EH (cell line): ENCODE measurements around the gene POU3F3.
A peak's percentile ranks its signal among the peaks of the same experiment; 100 is the strongest.

Experiments
- DNase-seq: peaks from one replicate; pipeline ENCODE4 v3.0.0-alpha.2; 2015; ENCODE audit warnings: low read depth

The POU3F3 gene

DNA sequence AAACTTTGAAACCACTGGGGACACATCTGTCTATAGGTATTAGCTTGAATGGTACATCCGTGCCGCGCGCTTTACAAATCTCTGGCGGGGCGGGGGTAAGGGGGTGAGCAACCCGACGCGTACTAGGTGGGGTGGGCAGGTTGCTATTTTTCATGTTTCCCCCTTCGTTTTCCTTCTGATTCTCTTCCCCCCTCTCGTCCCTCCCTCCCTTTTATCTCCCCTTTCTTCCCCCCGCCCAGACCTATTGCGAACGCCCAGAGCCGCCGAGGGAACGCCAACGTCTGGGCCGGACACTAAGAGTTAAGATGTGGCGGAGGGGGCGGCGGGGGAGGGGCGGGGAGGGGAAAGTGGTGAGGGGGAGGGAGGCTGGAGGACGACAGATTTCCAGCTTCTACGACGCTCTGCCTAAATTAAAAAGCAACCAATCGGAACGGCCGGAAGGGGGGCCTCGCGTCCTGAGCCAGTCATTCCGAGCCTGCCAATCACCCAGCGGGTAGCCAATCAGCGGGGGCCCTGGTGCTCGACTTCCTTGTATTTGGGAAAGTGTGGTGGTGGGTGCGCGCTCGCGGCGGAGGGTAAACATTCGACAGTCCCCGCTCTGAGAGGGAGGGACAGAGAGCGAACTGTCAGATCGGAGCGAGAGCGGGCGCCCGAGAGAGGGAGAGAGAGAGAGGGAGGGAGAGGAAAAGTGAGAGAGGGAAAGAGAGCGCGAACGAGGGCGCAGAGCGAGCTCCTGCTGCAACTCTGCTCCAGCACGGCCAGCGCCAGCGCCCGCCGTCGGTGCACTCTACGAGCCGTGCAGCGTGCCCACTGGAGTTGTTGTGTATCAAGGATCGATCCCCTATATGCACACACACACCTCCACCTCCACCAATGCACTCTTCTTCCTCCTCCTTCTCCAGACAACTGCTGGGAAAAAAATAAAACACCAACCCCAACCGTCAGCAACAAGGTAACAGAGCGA, at the start of gene POU3F3:
POU3F3 (plus strand) TSS at position 582 of the 964 bp plus-strand sequence. CDS start 1,396 bp downstream, outside the sequence.
- peak; percentile 9 for DNase-seq

DNA sequence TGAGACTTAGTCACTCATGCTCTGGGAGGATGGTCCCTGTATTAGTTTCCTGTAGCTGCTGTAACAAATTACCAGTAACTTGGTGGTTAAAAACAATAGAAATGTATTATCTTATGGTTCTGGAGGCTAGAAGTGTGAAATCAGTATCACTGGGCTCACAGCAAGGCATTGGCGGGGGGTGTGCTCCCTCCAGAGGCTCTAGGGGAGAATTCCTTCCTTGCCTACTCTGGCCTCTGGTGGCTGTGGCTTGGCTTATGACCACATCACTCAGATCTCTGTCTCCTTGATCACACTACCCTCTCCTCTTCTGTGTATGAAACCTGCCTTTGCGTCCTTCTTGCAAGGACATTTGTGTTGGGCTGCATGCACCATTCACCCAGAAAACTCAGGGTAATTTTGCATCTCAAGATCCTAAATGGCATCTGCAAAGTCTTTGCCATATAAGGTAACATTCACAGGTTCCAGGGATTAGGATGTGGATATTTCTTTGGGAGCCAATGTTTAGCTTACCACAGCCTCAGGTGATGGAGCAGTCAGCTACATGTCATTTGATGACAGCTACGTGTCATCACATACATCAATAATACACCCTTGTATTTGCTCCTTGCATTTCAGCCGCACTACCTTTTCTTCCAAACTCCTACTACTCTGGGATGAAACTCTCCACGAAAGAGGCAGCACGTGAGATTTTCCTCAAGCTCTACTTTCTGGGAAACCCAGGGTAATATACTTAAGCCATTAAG, 49.6 kb upstream of the POU3F3 start:
- no peak for DNase-seq

DNA sequence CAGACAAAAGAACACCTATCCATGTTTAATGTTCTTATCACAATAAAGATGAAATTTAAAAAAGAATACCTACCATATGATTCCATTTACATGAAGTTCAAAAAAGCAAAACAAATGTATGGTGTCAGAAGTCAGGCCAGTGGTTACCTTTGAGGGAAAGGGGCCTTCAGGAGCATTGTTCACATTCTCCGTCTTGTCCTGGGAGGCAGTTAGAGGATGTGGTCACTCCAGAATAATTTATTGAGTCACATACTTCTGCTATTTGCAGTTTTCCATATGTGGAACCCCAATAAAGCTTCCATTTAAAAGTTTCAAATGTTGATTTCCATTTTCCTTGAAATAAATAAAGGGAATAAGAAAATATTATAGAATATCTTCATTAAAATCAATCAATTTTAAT, 41.6 kb upstream of the POU3F3 start:
- DNase-seq, result no peak

DNA sequence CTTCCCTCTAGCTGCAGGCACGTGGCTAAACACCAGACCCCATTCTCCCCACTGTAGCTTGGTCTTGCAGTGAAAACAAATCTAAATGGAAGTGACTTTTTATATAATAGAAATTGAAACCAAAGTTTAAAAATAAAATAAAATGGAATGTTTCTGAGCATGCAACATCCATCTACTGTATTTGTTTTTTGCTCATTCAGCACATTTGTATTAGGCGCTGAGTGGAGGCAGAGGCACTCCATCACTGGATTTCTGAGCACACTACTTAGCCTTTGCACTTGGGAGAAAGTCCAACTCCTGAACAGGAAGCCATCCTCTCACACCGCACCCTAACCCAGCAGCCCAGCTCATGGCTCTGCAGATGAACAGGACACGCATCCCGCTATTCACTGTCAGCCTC, 37.8 kb upstream of the POU3F3 start:
- no peak for DNase-seq

DNA sequence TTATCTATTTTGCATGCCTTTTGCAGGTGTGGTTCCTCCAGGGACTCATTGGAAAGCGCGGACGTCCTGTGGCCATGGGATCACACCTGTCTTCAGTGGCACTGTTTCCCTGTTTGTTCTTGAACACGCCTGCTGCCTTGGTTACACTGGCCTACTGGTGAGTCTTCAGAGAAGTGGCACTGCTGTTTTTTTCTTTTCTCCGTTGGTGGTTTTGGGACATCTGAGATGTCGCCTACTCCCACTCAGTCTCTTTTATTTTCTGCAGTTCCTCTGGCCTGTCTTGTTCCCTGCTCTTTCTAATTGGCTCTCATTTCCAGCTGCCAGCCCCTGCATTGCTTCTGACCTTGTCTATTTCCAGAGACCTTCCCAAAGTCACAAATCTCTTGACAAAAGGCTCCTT, 35.7 kb upstream of the POU3F3 start:
- no peak for DNase-seq

DNA sequence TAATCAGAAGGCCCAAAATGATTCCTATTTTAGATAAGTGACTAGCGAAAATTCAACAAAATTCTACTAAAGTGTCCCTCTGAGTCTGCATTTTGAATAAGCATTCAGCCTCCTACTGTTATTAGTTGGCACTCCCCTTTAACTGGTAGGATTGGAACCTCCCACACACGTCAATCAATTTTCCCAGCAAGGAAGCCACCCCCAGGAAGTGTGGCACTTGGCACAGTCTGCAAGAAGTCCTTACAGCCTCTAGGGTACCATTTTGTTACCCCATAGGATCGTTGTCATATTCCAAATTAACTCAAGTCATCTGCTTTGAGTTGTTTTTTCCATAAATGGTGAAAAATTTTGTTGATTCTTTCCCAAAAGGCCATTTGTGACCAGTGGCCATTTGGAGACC, 33.8 kb upstream of the POU3F3 start:
- no peak for DNase-seq

DNA sequence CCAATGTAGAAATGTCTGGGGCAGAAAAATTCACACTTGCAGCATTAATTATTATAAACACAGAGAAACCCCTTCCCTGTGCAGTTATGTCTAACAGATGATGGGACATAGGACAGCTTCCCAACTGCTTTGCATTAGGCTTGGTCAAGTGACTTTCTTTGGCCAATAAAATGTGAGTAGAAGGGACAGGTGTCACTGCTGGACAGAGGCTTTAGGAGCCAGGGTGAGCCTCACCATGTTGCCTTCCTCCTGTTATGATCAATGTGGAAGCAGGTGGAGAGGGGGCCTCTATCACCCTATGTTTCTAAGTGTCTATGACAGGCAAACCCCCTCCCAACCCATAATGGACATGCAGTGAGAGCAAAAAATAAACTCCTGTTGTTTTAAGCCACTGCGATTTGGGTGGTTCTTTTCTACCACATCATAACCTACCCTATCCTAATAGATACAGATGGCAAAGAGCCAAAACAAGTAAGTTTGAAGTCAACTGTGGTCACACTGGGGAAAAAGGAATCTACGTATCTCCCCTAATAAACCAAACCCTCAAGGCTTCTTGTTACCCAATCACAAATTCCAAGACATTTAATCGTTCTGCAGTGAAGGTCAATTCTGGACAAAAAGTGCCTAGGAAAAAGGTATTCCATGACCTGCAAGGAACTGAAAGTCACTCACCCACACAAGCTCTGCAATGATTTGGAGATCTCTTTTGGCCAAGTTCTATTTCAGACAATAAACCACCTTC, 28.6 kb upstream of the POU3F3 start:
- peak; percentile 3 for DNase-seq

DNA sequence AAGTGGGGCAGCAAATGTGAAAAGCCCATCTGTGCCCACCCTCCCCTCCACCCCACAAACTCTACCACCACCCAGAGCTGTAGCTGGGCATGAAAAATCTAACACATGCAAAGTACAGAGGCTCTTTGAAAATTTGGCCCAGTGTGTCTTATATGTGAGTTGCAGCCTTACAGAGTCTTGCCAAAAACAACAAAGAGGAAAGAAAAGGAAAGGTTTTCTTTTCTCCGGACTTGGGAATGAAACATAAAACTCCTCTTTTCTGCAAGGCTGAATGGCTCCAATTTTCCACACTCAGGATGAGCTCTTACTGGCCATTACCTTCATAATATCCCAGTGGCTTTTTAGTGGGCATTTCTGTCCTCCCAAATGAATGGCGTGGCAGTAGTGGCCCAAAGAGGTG, 27.9 kb upstream of the POU3F3 start:
- DNase-seq, result no peak

DNA sequence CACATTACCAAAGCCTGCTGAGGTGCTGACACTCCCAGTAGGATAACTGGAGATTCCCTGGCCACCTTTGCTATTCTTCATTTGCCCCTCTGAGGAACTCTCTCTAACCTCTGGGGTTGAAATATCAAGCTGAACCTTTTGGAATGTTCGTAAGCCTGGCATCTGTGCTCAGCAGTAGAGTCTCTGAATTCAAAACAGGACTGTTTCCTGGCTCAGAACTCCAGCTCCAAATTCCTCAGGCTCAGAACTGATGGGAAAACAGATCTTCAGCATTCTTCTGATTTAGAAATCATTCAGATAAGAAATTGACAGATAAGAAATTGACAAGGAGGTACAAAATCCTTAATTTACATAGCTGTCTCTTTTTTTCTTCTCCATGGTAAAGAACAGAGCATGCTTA, 22.2 kb upstream of the POU3F3 start:
- no peak for DNase-seq

DNA sequence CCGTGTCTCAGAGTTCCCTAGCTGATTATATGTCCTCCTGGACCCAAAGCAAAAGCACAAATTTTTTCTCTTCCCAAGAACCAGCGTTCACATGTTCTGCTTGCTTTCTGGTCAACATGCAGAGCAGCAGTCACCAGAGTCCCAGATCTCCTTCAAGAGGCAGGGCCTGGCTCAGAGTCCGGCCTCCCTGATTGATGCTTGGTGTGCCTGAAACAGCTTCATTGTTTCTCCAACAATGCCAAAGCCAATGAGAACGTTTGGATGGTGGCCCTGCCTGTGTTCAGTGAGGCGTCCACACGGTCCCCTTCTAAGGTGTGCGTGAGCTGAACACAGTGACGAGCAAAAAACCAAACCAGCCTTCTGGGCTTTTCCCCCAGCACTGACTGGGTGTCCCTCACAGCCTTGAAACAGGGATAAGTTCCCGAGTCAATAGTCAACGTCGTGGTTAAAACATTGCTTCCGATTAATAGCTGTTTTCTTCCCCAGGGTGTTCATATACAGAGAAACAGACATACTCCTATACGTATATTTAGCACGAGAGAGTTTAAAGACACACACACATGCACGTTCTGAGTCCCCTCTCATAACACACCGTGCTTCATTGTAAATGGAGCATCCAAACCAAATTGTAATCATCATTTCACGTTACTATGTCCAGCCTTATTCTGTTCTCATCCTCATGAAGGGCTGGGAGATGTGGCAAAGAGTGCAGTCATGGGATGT, 19.3 kb upstream of the POU3F3 start:
- no peak for DNase-seq

DNA sequence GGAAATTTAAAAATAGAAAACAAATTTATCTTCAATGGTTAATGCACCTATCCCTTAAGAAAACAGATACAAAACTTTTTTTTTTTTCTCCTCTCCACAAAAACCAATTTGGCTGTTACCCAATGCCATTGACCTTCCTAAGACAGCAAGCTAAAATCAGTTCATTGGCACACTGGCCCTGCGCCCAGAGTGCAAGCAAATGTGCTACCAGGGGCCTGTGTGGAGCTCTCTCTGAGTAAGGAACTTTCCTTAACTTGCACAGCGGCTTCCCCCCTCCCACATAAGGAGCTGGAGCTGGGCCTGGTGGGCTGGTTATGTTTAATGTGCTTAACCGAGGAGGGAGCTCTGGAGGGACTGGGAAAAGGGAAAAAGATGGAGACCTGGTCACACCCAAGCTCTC, 17.6 kb upstream of the POU3F3 start:
- no peak for DNase-seq

DNA sequence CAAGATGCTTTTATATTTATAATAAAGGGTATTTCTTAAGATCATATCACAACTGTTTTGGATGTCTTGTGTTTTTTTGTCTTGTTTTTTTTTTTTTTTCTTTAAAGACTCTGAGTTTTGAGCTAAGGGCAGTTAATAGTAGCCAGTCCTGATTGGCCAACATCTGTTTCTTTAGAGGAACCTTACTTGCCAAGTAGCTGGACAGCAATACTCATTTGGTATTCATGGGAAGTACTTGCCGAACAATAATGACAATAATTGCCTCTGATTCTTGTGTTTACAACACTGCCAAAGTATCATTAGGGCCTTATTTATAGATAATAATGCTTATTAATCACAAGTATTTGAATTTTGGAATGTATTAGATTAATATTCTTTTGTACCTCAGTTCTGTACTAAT, 17.1 kb upstream of the POU3F3 start:
- DNase-seq, result no peak

DNA sequence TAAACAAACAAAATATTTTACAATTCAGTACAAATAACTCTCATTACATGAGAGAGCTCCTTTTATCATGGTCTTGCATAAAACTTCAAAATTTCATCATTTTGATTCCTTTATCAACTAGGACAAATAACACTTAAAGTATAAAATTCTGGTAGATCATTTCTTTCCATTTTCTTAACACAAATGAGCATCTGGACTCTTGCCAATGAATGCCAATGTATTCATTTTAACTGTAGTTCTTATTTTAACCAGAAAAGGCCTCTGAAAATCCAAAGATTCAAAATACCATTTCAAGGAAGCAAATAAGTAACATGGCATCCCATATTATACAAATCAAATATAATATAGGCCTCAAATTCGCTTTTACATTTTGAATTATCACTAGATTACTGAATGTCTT, 13.8 kb upstream of the POU3F3 start:
- DNase-seq, result no peak

DNA sequence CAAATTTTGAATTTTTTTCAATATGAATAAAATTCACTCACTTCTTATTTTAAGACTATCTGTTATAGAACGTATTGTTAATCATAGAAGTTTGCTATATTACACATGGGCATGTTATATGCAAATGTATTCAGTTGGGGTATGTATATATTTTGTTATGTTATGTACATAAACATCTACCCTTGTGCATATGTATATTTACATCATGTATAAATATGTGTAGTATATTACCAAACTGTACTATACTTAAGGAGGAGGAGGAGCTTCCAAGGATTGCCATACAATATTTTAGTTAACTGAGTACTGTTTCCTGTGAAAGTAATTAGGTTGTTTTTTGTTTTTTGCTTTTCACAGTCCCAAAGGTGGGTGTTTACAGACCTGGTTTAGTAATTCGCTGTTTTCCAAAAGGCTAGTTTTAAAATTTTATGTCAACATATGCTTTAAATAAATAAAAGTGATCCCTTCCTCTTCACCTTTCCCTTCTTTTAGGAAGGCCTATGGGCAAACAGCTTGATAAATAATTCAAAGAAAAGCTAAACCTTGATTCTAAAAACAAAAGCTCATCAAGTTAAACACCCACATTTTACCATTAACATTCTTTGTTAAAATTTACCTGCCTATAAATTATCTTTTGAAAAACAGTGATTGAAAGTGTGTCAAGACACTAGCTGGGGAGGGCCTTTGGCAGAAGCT, 12.9 kb upstream of the POU3F3 start:
- no peak for DNase-seq

DNA sequence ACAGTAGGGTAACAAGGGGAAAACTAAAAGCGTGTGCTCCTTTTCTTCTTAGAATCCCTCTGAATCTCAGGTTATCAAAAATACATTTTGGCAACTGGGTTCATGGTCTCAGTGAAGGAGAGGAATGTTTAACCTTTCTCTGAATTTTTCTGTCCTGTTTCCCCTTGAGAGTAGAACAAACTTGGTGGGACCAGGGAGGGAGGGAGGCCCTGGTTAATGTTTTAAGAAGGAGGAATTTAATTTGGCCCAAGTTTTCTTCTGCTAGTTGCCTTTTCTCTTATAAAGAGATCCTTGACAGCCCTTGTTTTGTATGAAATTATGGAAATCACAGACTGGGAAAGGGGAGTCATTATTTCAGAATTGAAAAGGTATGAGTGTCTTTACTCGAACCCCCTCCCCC, 12.2 kb upstream of the POU3F3 start:
- DNase-seq, result no peak

DNA sequence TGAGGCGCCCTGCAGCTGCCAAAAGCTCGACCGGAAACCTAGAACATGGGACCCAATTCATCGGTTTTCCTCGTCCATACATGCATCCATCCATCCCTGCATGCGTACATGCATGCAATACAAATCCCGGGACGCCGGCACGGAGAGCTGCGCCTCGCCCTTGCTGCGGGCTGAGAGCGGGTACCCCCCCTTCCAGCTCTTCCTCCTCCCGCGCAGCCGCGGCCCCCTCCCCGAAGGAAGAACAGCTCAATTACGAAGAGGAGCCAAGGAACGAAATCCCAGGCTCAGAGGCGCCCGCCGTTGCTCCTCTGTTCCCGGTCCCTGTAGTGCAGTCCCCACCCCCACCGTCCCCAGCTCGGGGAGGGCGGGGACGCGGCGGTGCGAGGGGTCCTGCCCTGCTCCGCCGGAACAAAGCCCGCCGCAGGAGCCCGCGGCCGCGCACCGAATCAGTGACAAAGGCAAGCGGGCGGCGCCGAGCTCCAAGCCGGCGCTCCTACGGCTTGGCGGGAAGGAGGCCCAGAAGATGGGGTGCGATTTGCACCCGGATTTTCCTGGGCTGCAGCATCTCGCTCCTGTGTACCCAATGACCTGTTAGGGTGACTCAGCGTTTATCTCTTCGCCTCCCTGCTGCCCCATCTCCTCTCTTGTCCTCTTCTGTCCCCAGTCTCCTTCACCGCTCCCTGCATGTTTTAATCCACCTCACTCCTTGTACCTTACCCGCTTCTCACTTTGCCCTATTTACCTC, 8.9 kb upstream of the POU3F3 start:
- no peak for DNase-seq

DNA sequence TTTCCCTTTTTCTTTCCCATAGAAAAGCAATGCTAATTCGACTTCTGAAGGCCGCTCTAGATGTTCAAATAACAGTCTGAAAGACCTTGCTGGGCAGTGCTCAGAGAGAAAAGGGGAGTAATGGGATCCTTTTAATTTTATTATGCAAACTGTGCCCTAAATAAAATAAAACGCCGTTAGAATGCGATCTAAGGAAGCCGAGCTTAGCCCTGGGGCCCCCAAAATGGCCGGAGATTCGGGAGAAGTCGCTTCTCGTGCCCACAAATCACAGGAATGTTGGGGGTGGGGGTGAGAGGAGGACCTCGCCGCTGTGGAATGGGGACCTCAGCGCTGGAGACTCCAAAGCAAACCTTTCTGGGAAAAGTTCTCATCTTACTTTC, 8.4 kb upstream of the POU3F3 start:
- DNase-seq, result no peak

DNA sequence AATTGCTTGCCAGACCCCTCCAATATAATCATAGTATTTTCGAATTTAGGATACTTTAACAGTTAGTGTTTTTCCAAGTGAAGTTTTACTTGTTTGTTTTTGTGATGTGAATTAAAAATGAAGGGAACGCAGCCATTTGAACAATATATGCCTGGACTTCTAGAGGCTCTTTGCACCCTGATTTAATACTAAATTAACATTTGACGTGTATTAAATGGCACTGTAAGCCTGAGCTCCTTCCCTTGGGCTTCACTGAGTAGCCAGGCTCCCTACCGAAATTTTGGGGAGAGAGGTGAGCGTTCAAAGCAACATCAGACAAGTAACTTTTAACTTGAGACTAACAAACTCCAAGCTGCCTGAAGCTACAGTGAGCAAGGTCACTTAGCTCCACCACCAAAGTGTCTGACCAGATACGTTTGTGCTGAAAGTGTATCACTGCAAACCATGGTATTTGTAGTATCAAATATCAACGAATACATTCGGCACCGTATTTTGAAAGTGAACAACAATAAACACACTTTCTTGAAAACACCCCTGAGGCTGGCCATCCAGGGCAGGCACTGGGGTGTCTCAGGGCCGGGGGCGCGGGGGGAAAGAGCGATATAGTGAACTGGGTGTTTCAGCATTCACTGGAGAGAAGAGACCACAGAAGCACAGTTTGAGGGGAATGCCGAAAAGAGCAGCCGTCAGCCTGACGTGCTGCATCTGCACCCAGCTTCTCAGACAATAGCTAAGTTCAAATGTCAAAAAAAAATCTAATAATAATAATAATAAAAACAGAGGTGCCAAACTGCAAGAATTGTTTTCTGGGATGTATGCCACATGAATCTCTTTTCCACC, 7.7 kb upstream of the POU3F3 start:
- no peak for DNase-seq

DNA sequence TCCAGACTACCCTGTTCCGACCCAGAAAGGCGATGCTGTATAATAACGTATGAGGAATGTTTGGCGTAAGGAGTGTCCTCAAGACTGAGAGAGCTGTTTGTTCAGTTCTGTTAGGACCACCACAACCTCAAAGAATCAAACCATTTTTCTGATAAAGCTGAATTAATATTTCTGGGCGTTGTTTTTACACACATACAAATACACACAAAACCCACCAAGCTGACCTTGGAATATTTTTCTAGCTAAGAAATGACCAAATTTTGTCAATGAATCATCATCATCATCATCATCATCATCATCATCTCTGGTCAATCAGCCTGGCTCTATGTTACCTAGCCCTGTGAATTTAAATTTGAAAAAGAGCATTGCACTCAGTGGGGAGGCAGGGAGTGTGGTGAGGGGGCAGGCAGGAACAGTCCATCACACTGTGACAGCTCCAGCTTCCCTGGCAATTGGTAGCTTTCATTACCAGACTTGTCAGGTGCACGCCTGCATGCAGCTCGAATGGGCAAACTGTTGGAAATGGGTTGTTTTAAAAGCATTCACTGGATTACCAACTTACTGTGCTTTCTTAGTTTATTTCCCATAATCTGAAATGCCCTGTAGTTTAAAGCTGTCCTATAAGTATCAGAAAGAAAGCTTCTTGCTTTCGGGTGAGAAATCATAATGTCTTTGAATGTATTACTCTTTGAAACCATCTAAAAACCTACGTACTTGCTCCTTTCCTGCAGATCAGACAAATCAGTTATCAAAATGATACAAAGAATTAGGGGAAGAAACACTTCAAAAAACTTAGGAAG, 6.9 kb upstream of the POU3F3 start:
- no peak for DNase-seq
